ENCODE measurements around the gene WNT9B.

The WNT9B gene

GRCh38 chr17:46885415-46886309, 34.3 kb downstream of the WNT9B start:
- TF ChIP-seq MAX (IDR thresholded peaks at IDR 0.05) = no peak
- TF ChIP-seq EP300 (IDR thresholded peaks at IDR 0.05; ENCODE audit: borderline replicate concordance) = no peak
- TF ChIP-seq YY1 (IDR thresholded peaks at IDR 0.05; ENCODE audit: low read depth) = no peak
- TF ChIP-seq FOXM1 (IDR thresholded peaks at IDR 0.05; ENCODE audit: borderline replicate concordance, low read depth) = no peak
- TF ChIP-seq, protein P1, sequence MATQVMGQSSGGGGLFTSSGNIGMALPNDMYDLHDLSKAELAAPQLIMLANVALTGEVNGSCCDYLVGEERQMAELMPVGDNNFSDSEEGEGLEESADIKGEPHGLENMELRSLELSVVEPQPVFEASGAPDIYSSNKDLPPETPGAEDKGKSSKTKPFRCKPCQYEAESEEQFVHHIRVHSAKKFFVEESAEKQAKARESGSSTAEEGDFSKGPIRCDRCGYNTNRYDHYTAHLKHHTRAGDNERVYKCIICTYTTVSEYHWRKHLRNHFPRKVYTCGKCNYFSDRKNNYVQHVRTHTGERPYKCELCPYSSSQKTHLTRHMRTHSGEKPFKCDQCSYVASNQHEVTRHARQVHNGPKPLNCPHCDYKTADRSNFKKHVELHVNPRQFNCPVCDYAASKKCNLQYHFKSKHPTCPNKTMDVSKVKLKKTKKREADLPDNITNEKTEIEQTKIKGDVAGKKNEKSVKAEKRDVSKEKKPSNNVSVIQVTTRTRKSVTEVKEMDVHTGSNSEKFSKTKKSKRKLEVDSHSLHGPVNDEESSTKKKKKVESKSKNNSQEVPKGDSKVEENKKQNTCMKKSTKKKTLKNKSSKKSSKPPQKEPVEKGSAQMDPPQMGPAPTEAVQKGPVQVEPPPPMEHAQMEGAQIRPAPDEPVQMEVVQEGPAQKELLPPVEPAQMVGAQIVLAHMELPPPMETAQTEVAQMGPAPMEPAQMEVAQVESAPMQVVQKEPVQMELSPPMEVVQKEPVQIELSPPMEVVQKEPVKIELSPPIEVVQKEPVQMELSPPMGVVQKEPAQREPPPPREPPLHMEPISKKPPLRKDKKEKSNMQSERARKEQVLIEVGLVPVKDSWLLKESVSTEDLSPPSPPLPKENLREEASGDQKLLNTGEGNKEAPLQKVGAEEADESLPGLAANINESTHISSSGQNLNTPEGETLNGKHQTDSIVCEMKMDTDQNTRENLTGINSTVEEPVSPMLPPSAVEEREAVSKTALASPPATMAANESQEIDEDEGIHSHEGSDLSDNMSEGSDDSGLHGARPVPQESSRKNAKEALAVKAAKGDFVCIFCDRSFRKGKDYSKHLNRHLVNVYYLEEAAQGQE (IDR thresholded peaks at IDR 0.05; ENCODE audit: low read depth) = no peak
- TF ChIP-seq RAD21 (IDR thresholded peaks at IDR 0.05; ENCODE audit: low read depth) = no peak
- TF ChIP-seq CREB1 (IDR thresholded peaks at IDR 0.05; ENCODE audit: low read depth) = no peak
- no peak for TF ChIP-seq TCF12 (IDR thresholded peaks at IDR 0.05; ENCODE audit: low read depth)
- no peak for TF ChIP-seq EGR1 (IDR thresholded peaks at IDR 0.05)

- TF ChIP-seq ZBTB7A (IDR thresholded peaks at IDR 0.05; ENCODE audit: low read depth) = no peak
- TF ChIP-seq EP300 (IDR thresholded peaks at IDR 0.05; ENCODE audit: borderline replicate concordance) = no peak
Observed at GRCh38 chr17:46886310-46886663, 34.9 kb downstream of the WNT9B start.

- no peak for TF ChIP-seq NFIC (IDR thresholded peaks at IDR 0.05)
- no peak for TF ChIP-seq TCF12 (IDR thresholded peaks at IDR 0.05; ENCODE audit: low read depth)
- no peak for TF ChIP-seq USF1 (IDR thresholded peaks at IDR 0.05)
- no peak for TF ChIP-seq EP300 (IDR thresholded peaks at IDR 0.05; ENCODE audit: borderline replicate concordance)
- no peak for TF ChIP-seq FOXM1 (IDR thresholded peaks at IDR 0.05; ENCODE audit: borderline replicate concordance, low read depth)
- no peak for TF ChIP-seq MAX (IDR thresholded peaks at IDR 0.05)
- TF ChIP-seq TEAD4 (IDR thresholded peaks at IDR 0.05) = no peak
- no peak for TF ChIP-seq CREB1 (IDR thresholded peaks at IDR 0.05; ENCODE audit: low read depth)
- no peak for TF ChIP-seq EGR1 (IDR thresholded peaks at IDR 0.05)
- TF ChIP-seq TAF1 (IDR thresholded peaks at IDR 0.05; ENCODE audit: low read depth) = no peak
- no peak for TF ChIP-seq ZBTB7A (IDR thresholded peaks at IDR 0.05; ENCODE audit: low read depth)
- no peak for TF ChIP-seq CEBPB (IDR thresholded peaks at IDR 0.05)
- TF ChIP-seq, protein P1 (IDR thresholded peaks at IDR 0.05; ENCODE audit: low read depth) = no peak
- TF ChIP-seq RAD21 (IDR thresholded peaks at IDR 0.05; ENCODE audit: low read depth) = no peak
- TF ChIP-seq YY1 (IDR thresholded peaks at IDR 0.05; ENCODE audit: low read depth) = no peak
Observed at GRCh38 chr17:46887717-46888116, 36.3 kb downstream of the WNT9B start.

- TF ChIP-seq FOXM1 (IDR thresholded peaks at IDR 0.05; ENCODE audit: borderline replicate concordance, low read depth) (no peak), CREB1 (IDR thresholded peaks at IDR 0.05; ENCODE audit: low read depth) (no peak), MAX (IDR thresholded peaks at IDR 0.05) (no peak), RAD21 (IDR thresholded peaks at IDR 0.05; ENCODE audit: low read depth) (no peak), CEBPB (IDR thresholded peaks at IDR 0.05) (no peak)
- TF ChIP-seq, protein P1 (IDR thresholded peaks at IDR 0.05; ENCODE audit: low read depth) = no peak
Observed at GRCh38 chr17:46888727-46889126, 37.3 kb downstream of the WNT9B start.

- TF ChIP-seq ZBTB7A (IDR thresholded peaks at IDR 0.05; ENCODE audit: low read depth) = no peak
- TF ChIP-seq CREB1 (IDR thresholded peaks at IDR 0.05; ENCODE audit: low read depth) = no peak
- TF ChIP-seq YY1 (IDR thresholded peaks at IDR 0.05; ENCODE audit: low read depth) = no peak
- TF ChIP-seq EGR1 (IDR thresholded peaks at IDR 0.05) = no peak
- no peak for TF ChIP-seq TAF1 (IDR thresholded peaks at IDR 0.05; ENCODE audit: low read depth)
- TF ChIP-seq TEAD4 (IDR thresholded peaks at IDR 0.05) = no peak
- no peak for TF ChIP-seq FOXM1 (IDR thresholded peaks at IDR 0.05; ENCODE audit: borderline replicate concordance, low read depth)
- TF ChIP-seq, protein P1 (IDR thresholded peaks at IDR 0.05; ENCODE audit: low read depth) = no peak
- no peak for TF ChIP-seq CEBPB (IDR thresholded peaks at IDR 0.05)
- no peak for TF ChIP-seq EP300 (IDR thresholded peaks at IDR 0.05; ENCODE audit: borderline replicate concordance)
- no peak for TF ChIP-seq MAX (IDR thresholded peaks at IDR 0.05)
- TF ChIP-seq TCF12 (IDR thresholded peaks at IDR 0.05; ENCODE audit: low read depth) = no peak
- TF ChIP-seq NFIC (IDR thresholded peaks at IDR 0.05) = no peak
Observed at GRCh38 chr17:46889519-46889918, 38.1 kb downstream of the WNT9B start.

Data from Ishikawa (cell line).